Gastroesophageal sphincter (tissue), 4 donors: Measurements from ENCODE around the gene PCSK7. TPM values are rescaled to one million over a fixed set of nuclear protein-coding genes. Genes with fewer than 3 reads are reported as not detected.

Source experiments
- ATAC-seq: fragments of 150-250 bp; one replicate; pipeline ENCODE4 v1.9.1; 2016; ENCODE audit warnings: mild to moderate bottlenecking, moderate library complexity
- H3K27ac ChIP-seq, 4 donors: fragments of 200-600 bp; sonication (generic) in 3 of 4; 1 replicate in 3 of 4; 2 replicates in 1 of 4; pipeline ENCODE4 v1.5.1; 2016 to 2019
- H3K27me3 ChIP-seq: fragments of 200-600 bp; sonication (generic); one replicate; pipeline ENCODE4 v1.5.1; 2019
- H3K36me3 ChIP-seq, 2 donors: fragments of 200-600 bp; sonication (generic); one replicate each; pipeline ENCODE4 v1.5.1; 2019; ENCODE audit warnings: control low read depth in 1 of 2
- H3K4me1 ChIP-seq, 3 donors: fragments of 200-600 bp; sonication (generic); 1 replicate in 2 of 3; 2 replicates in 1 of 3; pipeline ENCODE4 v1.5.1; 2016 to 2019; ENCODE audit warnings: control low read depth in 2 of 3
- H3K4me3 ChIP-seq, 2 donors: fragments of 200-600 bp; sonication (generic); one replicate each; pipeline ENCODE4 v1.5.1; 2019; ENCODE audit warnings: mild to moderate bottlenecking in 1 of 2, moderate library complexity in 1 of 2
- H3K9me3 ChIP-seq, 3 donors: fragments of 200-600 bp; sonication (generic); one replicate each; pipeline ENCODE4 v1.5.1; 2017 to 2019; ENCODE audit warnings: control low read depth in 2 of 3
- EP300 ChIP-seq: sonication (generic); formaldehyde crosslinking; IDR thresholded peaks from one replicate; pipeline ENCODE4 v1.6.1; 2017; ENCODE audit warnings: antibody characterized with exemption, mild to moderate bottlenecking
- POLR2A ChIP-seq, 2 donors: fragments of 450-650 bp; IDR thresholded peaks; one replicate each; pipeline ENCODE4 v1.6.1; 2017; ENCODE audit warnings: antibody characterized with exemption in 2 of 2, mild to moderate bottlenecking in 2 of 2, moderate library complexity in 1 of 2
- POLR2AphosphoS5 ChIP-seq: sonication (generic); formaldehyde crosslinking; IDR thresholded peaks from one replicate; pipeline ENCODE4 v1.6.1; 2017; ENCODE audit warnings: antibody characterized with exemption
- WGBS, 2 donors: methylation state at CpG; one replicate each; pipeline ENCODE4 v1.1.5; 2018; ENCODE audit warnings: low coverage in 1 of 2; 5-methylcytosine and 5-hydroxymethylcytosine counted together
- total RNA-seq, 4 donors: library from RNA; depleted of rRNA; stranded (reverse); fragments of >200 nt; gene quantifications; one replicate each; pipeline ENCODE4 v1.1.0, GENCODE V29; 2016
- TF ChIP-seq, protein P1 (sequence below), 4 experiments: fragments of 200-600 bp in 2 of 4; fragments of 450-650 bp in 2 of 4; sonication (generic) in 1 of 4; IDR thresholded peaks; one replicate each; pipeline ENCODE4 v1.5.1; 2017 to 2019; ENCODE audit warnings: antibody characterized with exemption in 4 of 4, mild to moderate bottlenecking in 2 of 4, moderate library complexity in 2 of 4

PCSK7 gene
- total RNA-seq, 4 donors from 2014 or later = 28.9 to 40.5 (median 35.3) TPM

GRCh38 chr11:117223741-117224689 lies 7.9 kb downstream of the PCSK7 start:
- no peak for ATAC-seq
- WGBS, 2 donors = 48 to 74% methylated on average over 5 to 13 of the region's 17 CpGs
- peak overlapping the region in 3 of 4 donors; percentile 93 to 95 (median 95) for H3K27ac ChIP-seq
- no peak overlapping the region for H3K4me3 ChIP-seq
- H3K27me3 ChIP-seq = no peaks in the 10 kb centered on the region
- peaks cover 0 to 61% of the 10 kb centered on the region in 2 donors for H3K36me3 ChIP-seq
- no peaks in the 10 kb centered on the region for H3K9me3 ChIP-seq
- peaks cover 17 to 80% (median 37%) of the 10 kb centered on the region in 3 donors for H3K4me1 ChIP-seq
- TF ChIP-seq EP300 (no peak), POLR2AphosphoS5 (no peak), POLR2A (IDR thresholded peaks at IDR 0.05) (no peak)
- TF ChIP-seq, protein P1, sequence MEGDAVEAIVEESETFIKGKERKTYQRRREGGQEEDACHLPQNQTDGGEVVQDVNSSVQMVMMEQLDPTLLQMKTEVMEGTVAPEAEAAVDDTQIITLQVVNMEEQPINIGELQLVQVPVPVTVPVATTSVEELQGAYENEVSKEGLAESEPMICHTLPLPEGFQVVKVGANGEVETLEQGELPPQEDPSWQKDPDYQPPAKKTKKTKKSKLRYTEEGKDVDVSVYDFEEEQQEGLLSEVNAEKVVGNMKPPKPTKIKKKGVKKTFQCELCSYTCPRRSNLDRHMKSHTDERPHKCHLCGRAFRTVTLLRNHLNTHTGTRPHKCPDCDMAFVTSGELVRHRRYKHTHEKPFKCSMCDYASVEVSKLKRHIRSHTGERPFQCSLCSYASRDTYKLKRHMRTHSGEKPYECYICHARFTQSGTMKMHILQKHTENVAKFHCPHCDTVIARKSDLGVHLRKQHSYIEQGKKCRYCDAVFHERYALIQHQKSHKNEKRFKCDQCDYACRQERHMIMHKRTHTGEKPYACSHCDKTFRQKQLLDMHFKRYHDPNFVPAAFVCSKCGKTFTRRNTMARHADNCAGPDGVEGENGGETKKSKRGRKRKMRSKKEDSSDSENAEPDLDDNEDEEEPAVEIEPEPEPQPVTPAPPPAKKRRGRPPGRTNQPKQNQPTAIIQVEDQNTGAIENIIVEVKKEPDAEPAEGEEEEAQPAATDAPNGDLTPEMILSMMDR (IDR thresholded peaks at IDR 0.05) = no peak

GRCh38 chr11:117222991-117223740 lies 8.7 kb downstream of the PCSK7 start:
- peak overlapping the region; percentile 93 to 98 (median 95) for H3K27ac ChIP-seq
- no peaks in the 10 kb centered on the region for H3K27me3 ChIP-seq
- H3K36me3 ChIP-seq = peaks cover 0 to 61% of the 10 kb centered on the region in 2 donors
- WGBS, 2 donors = 83 to 84% methylated on average over 5 to 7 of the region's 14 CpGs
- H3K4me3 ChIP-seq = no peak overlapping the region
- ATAC-seq = no peak
- H3K9me3 ChIP-seq = no peaks in the 10 kb centered on the region
- TF ChIP-seq POLR2AphosphoS5 (no peak), EP300 (no peak), POLR2A (IDR thresholded peaks at IDR 0.05) (no peak)
- TF ChIP-seq, protein P1 (IDR thresholded peaks at IDR 0.05) = no peak
- H3K4me1 ChIP-seq = peaks cover 19 to 87% (median 43%) of the 10 kb centered on the region in 3 donors

DNA sequence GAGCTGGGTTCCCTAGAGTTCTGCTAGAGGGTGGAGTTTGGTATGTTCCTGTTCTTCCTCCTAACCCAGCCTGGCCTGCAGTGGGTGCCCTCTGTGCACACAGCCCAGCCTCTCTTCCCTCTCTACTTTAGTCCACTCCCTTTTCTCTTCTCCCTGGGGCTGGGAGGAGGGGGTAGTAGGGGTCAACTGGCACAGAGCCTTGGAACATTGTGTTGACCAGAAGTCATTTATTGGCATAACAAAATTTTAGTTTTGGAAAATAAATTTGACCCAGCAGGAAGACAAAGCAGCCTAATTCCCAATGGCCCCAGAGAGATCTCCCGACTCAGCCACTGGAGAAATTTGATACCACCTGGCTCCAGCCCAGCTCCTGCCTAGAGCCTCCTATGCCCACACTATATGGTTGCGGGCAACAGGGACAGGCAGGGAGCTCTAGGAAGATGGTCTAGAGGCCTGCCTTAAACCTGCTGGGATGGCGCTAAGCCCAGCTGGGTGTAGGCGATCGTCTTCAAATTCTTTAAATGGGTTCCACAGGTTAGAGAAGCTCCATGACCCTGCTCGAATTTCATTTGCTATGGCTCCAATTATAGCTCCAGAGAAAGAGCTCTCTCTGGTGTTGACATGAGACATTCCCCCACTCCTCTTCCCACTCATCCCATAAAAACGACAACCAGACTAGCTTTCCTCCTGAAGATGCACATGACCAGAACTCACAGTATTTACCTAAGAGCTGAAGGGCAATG lies 9.9 kb downstream of the PCSK7 start:
- Histone ChIP-seq H3K4me1 (peaks cover 19 to 100% (median 43%) of the 10 kb centered on the region in 3 donors), H3K27me3 (no peaks in the 10 kb centered on the region), H3K9me3 (no peaks in the 10 kb centered on the region), H3K4me3 (peak overlapping the region in 1 of 2 donors; percentile 3), H3K36me3 (peaks cover 0 to 55% of the 10 kb centered on the region in 2 donors), H3K27ac (peak overlapping the region; percentile 93 to 98 (median 95))
- no peak for TF ChIP-seq EP300
- TF ChIP-seq, protein P1 (IDR thresholded peaks at IDR 0.05) = no peak
- TF ChIP-seq POLR2A (IDR thresholded peaks at IDR 0.05) = peak in 1 of 2 donors; percentile 21
- TF ChIP-seq POLR2AphosphoS5 = peak; percentile 70
- WGBS, 2 donors = 0 to 26% methylated on average over 1 to 4 of the region's 7 CpGs
- ATAC-seq = peak; percentile 58

DNA sequence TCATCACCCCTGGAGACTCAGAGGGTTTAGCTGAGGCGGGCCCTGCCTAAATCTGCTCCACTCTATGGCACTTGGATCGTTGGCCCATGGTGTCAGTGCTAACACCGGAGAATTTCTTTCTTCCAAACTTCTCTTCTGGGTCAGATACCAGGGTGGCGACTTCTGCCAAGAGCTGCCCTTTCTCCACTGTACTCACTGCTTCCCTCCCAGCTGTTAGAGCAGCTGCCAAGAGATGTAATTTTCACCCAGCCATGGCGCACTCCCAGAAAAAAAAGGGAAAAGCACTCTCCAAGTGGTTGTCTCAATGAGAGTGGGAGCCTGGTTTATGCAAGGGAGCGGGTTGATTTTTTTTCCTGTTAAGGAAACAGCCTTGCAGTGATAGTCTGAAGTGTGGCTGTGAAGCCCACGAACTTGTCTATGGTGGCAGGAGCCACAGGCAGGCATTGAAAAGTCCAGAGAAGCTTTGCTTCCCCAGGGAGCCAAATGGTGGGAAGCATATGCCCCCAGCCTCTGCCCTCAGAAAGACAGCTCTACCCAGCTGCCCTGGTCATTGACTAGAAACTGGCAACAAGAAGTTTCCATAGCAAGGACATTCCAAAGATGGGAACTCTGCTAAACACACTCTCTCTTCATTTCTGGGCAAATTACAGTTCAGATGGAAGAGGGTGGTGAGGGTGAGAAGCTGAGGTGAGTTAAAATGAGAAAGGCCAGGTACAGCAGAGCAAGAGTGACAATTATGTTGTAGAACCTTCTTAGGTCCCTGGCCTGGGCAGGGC lies 10.7 kb downstream of the PCSK7 start:
- Histone ChIP-seq H3K4me3 (peak overlapping the region in 1 of 2 donors; percentile 8), H3K36me3 (peaks cover 0 to 54% of the 10 kb centered on the region in 2 donors), H3K9me3 (no peaks in the 10 kb centered on the region), H3K4me1 (peaks cover 24 to 100% (median 43%) of the 10 kb centered on the region in 3 donors), H3K27ac (peak overlapping the region; percentile 93 to 98 (median 95)), H3K27me3 (no peaks in the 10 kb centered on the region)
- WGBS, 2 donors = no CpG with 5 or more reads among the region's 7 CpGs
- peak; percentile 64 for ATAC-seq
- TF ChIP-seq, protein P1 (IDR thresholded peaks at IDR 0.05) = no peak
- TF ChIP-seq POLR2A (IDR thresholded peaks at IDR 0.05) (no peak), EP300 (no peak), POLR2AphosphoS5 (peak; percentile 87)
